AG09309 (cell line): ENCODE results near the gene NLRC3.

Source experiments
- DNase-seq: peaks from one replicate; pipeline ENCODE4 v3.0.0-alpha.2; 2010; ENCODE audit warnings: low read depth
- H3K4me3 ChIP-seq: 2 replicates; pipeline ENCODE4 v1.5.1; 2011; ENCODE audit warnings: mild to moderate bottlenecking, low read depth, low read length, moderate library complexity; ENCODE audit not compliant: control insufficient read depth
- TF ChIP-seq, protein P1 (sequence below): IDR thresholded peaks from 2 replicates; pipeline ENCODE4 v1.5.1; 2011; ENCODE audit warnings: mild to moderate bottlenecking, low read depth, low read length, inconsistent platforms; ENCODE audit not compliant: insufficient read depth, control insufficient read depth; ENCODE audit errors: missing control alignments

The NLRC3 gene

DNA sequence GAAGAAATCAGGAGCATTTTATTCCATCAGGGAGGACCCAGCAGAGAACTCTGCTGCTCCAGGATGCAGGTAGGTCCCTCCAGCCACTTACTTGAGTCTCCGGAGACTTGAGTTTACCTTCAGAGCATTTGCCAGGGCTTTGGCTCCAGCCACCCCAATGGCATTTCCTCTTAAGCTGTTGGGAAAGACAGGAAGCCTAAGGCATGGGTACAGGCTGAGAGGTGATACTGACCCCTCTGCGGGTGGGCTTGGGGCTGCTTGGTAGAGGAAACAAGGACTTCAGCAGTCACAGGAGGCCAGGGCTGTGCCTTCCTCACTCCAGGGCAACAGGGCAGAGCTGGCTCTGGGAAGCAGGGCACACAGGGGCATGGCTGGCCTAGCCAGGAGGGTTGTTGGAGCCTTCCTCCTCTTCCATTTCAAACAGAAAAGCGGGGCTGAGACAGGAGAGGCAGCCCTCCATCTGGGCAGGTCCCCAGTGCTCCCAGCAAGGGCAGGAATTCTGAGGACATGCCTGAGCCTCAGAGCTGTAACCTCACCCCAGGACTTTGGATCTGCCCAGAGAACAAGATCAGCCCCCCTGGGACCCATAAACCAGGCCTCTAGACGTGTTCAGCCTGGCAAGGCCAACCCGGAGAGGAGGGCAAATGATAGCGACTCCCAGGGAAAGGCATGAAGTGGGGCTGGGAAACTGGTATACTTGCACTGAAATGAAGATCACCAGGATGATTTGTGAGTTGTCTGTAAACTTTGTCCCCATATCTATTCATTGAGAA is 34.4 kb downstream of the NLRC3 start:
- DNase-seq: no peak
- TF ChIP-seq, protein P1, sequence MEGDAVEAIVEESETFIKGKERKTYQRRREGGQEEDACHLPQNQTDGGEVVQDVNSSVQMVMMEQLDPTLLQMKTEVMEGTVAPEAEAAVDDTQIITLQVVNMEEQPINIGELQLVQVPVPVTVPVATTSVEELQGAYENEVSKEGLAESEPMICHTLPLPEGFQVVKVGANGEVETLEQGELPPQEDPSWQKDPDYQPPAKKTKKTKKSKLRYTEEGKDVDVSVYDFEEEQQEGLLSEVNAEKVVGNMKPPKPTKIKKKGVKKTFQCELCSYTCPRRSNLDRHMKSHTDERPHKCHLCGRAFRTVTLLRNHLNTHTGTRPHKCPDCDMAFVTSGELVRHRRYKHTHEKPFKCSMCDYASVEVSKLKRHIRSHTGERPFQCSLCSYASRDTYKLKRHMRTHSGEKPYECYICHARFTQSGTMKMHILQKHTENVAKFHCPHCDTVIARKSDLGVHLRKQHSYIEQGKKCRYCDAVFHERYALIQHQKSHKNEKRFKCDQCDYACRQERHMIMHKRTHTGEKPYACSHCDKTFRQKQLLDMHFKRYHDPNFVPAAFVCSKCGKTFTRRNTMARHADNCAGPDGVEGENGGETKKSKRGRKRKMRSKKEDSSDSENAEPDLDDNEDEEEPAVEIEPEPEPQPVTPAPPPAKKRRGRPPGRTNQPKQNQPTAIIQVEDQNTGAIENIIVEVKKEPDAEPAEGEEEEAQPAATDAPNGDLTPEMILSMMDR: no peak
- no peak overlapping the region for H3K4me3 ChIP-seq

DNA sequence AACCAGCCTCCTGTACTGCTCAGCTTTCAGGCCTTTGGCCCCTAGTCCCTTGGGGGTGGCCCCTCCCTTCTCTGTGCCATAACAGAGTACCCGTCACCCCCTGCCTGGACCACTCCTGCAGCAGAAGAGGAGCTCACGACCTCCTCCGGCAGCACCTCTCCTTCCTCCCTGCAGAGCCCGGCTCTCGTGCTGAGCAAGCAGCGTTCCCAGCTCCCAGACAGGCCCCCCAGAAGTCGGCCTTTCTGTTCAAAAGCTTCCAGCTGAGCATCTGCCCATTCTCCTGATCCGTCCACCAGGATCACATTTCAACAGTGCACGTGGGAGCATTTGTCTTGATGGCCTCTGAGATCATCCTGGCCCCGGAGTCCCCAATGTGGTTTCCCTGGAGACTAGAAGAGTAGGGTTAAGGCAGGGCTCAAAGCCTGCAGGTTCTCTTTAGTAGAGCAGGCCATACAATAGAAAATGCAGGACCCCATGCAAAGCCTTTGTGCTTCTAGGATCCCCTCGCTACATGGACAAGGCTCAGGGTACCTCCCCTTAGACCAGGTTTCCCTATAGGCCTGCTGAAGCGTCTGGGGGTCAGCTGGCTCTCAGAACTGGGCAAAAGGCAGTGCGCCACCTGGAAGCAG is 35.6 kb downstream of the NLRC3 start:
- TF ChIP-seq, protein P1: no peak
- DNase-seq: no peak
- no peak overlapping the region for H3K4me3 ChIP-seq

DNA sequence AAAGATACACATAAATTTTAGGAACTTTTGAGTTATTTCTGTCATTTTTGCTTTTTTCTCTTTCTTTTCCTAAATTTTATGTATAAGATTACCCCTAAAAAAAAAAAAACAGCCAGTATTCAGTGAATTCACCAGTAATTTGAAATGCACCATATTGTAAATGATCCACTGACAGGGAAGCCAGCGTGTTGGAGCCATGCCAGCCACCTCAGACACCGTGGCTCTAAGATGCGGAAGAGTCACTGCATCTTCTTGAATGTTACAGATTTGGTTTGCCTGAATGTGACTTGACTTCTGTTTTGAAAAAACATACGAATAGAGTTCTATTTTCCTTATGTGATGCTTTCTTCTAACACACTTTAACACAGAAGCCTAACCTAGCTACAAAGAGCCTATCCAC is 39.0 kb downstream of the NLRC3 start:
- TF ChIP-seq, protein P1: no peak
- no peak overlapping the region for H3K4me3 ChIP-seq
- no peak for DNase-seq

DNA sequence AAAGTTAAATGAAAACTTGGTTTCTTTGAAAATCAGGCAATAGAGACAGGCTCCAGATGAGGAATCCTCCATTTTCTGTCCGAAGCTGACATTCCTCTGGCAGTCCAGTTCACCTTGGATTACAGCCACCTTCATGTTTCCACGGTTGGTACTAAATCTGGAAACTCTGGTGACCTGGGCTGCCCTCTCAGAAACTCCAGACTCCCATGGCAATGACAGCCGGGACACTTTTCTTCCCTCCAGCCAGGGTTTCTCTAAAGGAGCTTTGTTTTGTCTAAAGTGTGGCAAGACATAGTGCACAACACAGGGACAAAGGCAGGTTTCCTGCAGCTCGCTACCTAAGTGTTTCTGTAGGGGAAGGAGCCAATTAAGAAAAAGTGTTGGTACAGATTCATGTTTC is 40.4 kb downstream of the NLRC3 start:
- DNase-seq: no peak
- no peak overlapping the region for H3K4me3 ChIP-seq
- TF ChIP-seq, protein P1: no peak

DNA sequence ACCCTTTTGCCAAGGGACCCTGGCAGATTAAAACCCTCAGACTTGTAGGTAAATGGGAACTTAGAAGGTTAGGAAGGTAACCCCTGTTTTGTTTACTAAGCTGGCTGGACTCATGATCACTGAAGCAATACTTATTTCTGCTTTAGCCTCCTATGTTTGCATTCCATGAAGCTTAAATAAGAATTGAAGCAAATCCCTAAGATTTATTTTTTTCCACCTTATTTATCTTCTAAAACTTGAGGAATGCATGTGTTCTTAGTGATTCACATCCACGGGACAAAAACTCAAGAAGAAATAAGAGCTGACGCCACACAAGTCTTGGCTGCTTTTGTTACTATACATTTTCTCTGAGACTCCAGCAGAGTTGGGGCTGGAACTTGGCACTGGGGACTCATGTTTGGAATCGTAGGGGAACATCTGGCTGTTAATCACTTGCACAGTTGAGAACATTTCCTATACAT is 40.9 kb downstream of the NLRC3 start:
- no peak overlapping the region for H3K4me3 ChIP-seq
- TF ChIP-seq, protein P1: no peak
- no peak for DNase-seq

DNA sequence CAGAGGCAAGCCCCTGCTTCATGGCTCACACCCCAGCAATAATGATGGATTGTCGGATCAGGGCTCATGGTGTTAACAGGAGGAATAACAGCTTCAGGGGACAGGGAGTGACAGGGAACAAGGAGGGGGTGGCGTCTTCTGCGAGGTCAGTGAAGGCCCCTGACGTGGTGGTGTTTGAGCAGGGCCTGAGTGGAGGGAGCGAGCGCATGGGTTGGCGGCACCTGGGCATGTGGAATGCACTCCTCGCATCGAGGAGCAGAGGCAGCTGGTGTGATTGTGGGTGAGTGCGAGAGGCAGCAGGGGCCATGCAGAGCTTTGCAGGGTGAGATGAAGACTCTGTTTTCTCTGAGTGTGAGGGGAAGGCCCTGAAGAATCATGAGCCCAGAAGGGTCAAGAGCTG is 43.1 kb downstream of the NLRC3 start:
- no peak overlapping the region for H3K4me3 ChIP-seq
- TF ChIP-seq, protein P1: no peak
- no peak for DNase-seq
